ENCODE measurements around the gene NRIP3. TPM values are rescaled to one million over a fixed set of nuclear protein-coding genes. Genes with fewer than 3 reads are reported as not detected.
A peak's percentile ranks its signal among the peaks of the same experiment; 100 is the strongest.

Gene NRIP3
- total RNA-seq, 2 experiments from 2014 or later: not detected

DNA sequence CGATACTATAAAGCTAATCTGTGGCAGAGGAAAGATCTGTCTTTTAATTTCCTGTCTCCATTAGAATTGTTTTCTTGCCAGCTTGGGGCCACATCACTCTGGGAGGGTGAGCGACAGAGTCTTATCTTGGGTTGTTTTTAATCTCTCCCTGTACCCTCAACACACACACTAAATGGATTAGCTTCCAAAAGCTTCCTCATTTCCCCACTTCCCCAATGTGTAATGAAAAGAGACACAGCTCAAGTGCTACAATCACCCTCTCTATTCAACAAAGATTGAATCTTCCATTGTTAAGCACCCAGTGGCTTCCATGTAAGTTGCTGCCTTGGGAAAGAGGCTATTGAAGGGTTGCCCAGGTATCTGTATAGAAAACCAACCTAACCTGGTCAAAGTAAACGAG lies 54.9 kb downstream of the NRIP3 start:
- no peak overlapping the region for H3K4me3 ChIP-seq (ENCODE audit: low read depth, low read length, poor library complexity, severe bottlenecking)
- TF ChIP-seq, protein P1, sequence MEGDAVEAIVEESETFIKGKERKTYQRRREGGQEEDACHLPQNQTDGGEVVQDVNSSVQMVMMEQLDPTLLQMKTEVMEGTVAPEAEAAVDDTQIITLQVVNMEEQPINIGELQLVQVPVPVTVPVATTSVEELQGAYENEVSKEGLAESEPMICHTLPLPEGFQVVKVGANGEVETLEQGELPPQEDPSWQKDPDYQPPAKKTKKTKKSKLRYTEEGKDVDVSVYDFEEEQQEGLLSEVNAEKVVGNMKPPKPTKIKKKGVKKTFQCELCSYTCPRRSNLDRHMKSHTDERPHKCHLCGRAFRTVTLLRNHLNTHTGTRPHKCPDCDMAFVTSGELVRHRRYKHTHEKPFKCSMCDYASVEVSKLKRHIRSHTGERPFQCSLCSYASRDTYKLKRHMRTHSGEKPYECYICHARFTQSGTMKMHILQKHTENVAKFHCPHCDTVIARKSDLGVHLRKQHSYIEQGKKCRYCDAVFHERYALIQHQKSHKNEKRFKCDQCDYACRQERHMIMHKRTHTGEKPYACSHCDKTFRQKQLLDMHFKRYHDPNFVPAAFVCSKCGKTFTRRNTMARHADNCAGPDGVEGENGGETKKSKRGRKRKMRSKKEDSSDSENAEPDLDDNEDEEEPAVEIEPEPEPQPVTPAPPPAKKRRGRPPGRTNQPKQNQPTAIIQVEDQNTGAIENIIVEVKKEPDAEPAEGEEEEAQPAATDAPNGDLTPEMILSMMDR (conservative IDR thresholded peaks at IDR 0.05; ENCODE audit: low read length): no peak
- TF ChIP-seq EZH2phosphoT487 (IDR thresholded peaks at IDR 0.05; ENCODE audit: borderline replicate concordance, low read depth, low read length): no peak
- no TSS peak for BruUV-seq (replicated peaks)
- H3K4me1 ChIP-seq (ENCODE audit: insufficient read depth, low read length, poor library complexity, severe bottlenecking): no peaks in the 10 kb centered on the region
- no peaks in the 10 kb centered on the region for H4K20me1 ChIP-seq (ENCODE audit: insufficient read depth, low read length)
- H3K79me2 ChIP-seq (ENCODE audit: insufficient read depth, low read depth, low read length): no peaks in the 10 kb centered on the region
- no peak for DNase-seq (ENCODE audit: low spot score)
- intact Hi-C loops (cut with micrococcal nuclease; ENCODE audit: unreplicated experiment): no loop called here
- no peak overlapping the region for H3K27ac ChIP-seq (ENCODE audit: low read depth, low read length, poor library complexity, severe bottlenecking)
- H3K36me3 ChIP-seq (ENCODE audit: insufficient read depth, low read length): peaks cover 66% of the 10 kb centered on the region
- ChIA-PET CTCF (ENCODE audit: unreplicated experiment) (no interaction called here), POLR2A (interaction anchor here (0.6 to 1.3 kb wide), 6 partner anchors 9 to 1081 kb away, joined by 3 to 4 read pairs (median 4); no protein-coding TSS in a partner anchor)
- H3K9me3 ChIP-seq (ENCODE audit: low read length): no peaks in the 10 kb centered on the region
- no peaks in the 10 kb centered on the region for H3K9me2 ChIP-seq (ENCODE audit: insufficient read depth, low read length)
- no peak overlapping the region for H3K4me2 ChIP-seq (ENCODE audit: low read length)
- no peak overlapping the region for H2AFZ ChIP-seq (ENCODE audit: low read length)

DNA sequence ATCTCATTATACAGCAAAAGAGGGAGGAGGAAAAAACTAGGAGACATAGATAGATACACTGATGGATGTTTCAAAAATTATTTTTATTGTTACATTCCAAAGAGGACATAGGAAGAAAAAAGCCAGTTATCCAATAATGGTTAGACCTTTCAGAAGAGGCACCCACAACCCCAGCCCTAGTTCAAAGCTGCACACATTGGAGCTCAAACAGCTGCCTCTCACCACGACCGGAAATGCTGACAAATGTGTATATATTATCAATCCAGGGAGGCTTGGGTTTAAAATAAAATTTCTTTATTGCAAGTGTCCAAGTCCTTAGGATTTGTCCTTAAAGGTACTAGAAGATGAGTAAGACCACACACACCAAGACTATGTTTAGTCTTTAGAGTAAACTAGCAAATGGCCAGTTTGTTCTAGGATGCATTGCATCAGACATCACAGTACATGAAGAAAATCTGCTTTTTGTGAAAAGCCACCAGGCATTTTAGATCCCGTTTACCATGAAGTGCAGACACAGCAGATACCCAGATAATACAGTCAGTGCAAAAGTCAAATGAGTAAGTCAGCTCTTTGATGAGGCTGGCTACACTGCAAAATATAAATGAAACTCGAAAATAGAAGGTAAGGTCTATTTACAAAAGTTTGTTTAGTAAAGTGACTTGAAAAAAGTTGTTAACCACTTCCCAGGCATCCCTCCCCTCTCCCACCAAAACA lies 56.4 kb downstream of the NRIP3 start:
- Histone ChIP-seq H3K4me1 (ENCODE audit: insufficient read depth, low read length, poor library complexity, severe bottlenecking) (no peaks in the 10 kb centered on the region), H3K36me3 (ENCODE audit: insufficient read depth, low read length) (peaks cover 51% of the 10 kb centered on the region), H3K27ac (ENCODE audit: low read depth, low read length, poor library complexity, severe bottlenecking) (no peak overlapping the region), H4K20me1 (ENCODE audit: insufficient read depth, low read length) (no peaks in the 10 kb centered on the region), H3K9me3 (ENCODE audit: low read length) (no peaks in the 10 kb centered on the region), H3K4me3 (ENCODE audit: low read depth, low read length, poor library complexity, severe bottlenecking) (no peak overlapping the region), H3K4me2 (ENCODE audit: low read length) (no peak overlapping the region), H3K9me2 (ENCODE audit: insufficient read depth, low read length) (no peaks in the 10 kb centered on the region), H3K79me2 (ENCODE audit: insufficient read depth, low read depth, low read length) (no peaks in the 10 kb centered on the region), H2AFZ (ENCODE audit: low read length) (no peak overlapping the region)
- intact Hi-C loops (cut with micrococcal nuclease; ENCODE audit: unreplicated experiment): no loop called here
- POLR2A ChIA-PET: interaction anchor here (0.6 kb wide), 1 partner anchor 365 kb away, joined by 3 read pairs; no protein-coding TSS in a partner anchor
- CTCF ChIA-PET (ENCODE audit: unreplicated experiment): no interaction called here
- DNase-seq (ENCODE audit: low spot score): no peak
- TF ChIP-seq EZH2phosphoT487 (IDR thresholded peaks at IDR 0.05; ENCODE audit: borderline replicate concordance, low read depth, low read length): no peak
- TF ChIP-seq, protein P1 (conservative IDR thresholded peaks at IDR 0.05; ENCODE audit: low read length): no peak
- BruUV-seq (replicated peaks): TSS peak; percentile 56

DNA sequence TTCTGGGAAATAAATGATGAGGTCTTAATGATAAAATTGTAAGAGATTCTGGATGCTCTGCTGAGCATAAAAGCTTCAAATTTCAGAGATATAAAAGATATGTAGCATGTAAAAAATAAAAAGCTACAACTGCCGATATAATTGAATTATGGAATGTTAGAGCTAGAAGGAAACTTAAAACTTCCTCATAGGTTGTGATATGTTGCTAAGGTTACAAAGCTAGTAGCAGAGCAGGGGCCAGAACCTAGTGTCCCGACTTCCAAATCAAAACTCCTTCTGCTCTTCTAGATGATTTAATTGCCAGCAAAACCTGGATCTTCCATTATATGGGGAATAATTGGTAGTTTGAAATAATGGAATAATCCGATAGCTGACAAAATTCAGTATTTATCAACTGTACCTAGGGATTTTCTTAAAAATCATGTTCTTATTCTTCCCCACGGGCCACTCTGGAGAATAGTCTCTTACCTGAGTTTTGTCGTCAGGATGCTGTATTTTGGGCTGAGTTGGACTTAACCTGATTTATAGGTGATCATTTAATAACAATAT lies 61.2 kb downstream of the NRIP3 start, which contains the start of gene ASCL3:
ASCL3 (minus strand) TSS at position 499 of the 549 bp plus-strand sequence. CDS start 4,855 bp downstream, outside the sequence.
- Histone ChIP-seq H3K9me2 (ENCODE audit: insufficient read depth, low read length) (no peaks in the 10 kb centered on the region), H3K4me2 (ENCODE audit: low read length) (no peak within 1 kb of the TSS), H3K4me1 (ENCODE audit: insufficient read depth, low read length, poor library complexity, severe bottlenecking) (no peaks in the 10 kb centered on the region), H3K4me3 (ENCODE audit: low read depth, low read length, poor library complexity, severe bottlenecking) (no peak within 1 kb of the TSS), H4K20me1 (ENCODE audit: insufficient read depth, low read length) (no peaks in the 10 kb centered on the region; the same call in 1 of the 2 replicates), H3K27ac (ENCODE audit: low read depth, low read length, poor library complexity, severe bottlenecking) (no peak within 1 kb of the TSS), H2AFZ (ENCODE audit: low read length) (no peak within 1 kb of the TSS), H3K36me3 (ENCODE audit: insufficient read depth, low read length) (peaks cover 8% of the 10 kb centered on the region; the same call in 1 of the 2 replicates), H3K79me2 (ENCODE audit: insufficient read depth, low read depth, low read length) (no peaks in the 10 kb centered on the region), H3K9me3 (ENCODE audit: low read length) (no peaks in the 10 kb centered on the region)
- no peak for DNase-seq (ENCODE audit: low spot score)
- CTCF ChIA-PET (ENCODE audit: unreplicated experiment): no interaction called here
- intact Hi-C loops (cut with micrococcal nuclease; ENCODE audit: unreplicated experiment): no loop called here
- BruUV-seq (replicated peaks): no TSS peak
- no peak for TF ChIP-seq EZH2phosphoT487 (IDR thresholded peaks at IDR 0.05; ENCODE audit: borderline replicate concordance, low read depth, low read length)
- TF ChIP-seq, protein P1 (conservative IDR thresholded peaks at IDR 0.05; ENCODE audit: low read length): no peak
- POLR2A ChIA-PET: no interaction called here
